Choroid plexus epithelial cell (primary cell): ENCODE measurements around the gene NANP.

Source experiments
- DNase-seq: peaks from one replicate; pipeline ENCODE4 v3.0.0-alpha.2; 2010; ENCODE audit warnings: low read depth
- H3K4me3 ChIP-seq: 2 replicates; pipeline ENCODE4 v1.5.1; 2011; ENCODE audit warnings: low read depth, mild to moderate bottlenecking, control low read depth, low read length, moderate library complexity
- TF ChIP-seq, protein P1 (sequence below): conservative IDR thresholded peaks from 2 replicates; pipeline ENCODE4 v1.5.1; 2011; ENCODE audit warnings: low read depth, mild to moderate bottlenecking, control low read depth, inconsistent platforms, low read length, moderate library complexity

NANP gene

GRCh38 chr20:25576783-25577530 is 46.9 kb downstream of the NANP start:
- TF ChIP-seq, protein P1, sequence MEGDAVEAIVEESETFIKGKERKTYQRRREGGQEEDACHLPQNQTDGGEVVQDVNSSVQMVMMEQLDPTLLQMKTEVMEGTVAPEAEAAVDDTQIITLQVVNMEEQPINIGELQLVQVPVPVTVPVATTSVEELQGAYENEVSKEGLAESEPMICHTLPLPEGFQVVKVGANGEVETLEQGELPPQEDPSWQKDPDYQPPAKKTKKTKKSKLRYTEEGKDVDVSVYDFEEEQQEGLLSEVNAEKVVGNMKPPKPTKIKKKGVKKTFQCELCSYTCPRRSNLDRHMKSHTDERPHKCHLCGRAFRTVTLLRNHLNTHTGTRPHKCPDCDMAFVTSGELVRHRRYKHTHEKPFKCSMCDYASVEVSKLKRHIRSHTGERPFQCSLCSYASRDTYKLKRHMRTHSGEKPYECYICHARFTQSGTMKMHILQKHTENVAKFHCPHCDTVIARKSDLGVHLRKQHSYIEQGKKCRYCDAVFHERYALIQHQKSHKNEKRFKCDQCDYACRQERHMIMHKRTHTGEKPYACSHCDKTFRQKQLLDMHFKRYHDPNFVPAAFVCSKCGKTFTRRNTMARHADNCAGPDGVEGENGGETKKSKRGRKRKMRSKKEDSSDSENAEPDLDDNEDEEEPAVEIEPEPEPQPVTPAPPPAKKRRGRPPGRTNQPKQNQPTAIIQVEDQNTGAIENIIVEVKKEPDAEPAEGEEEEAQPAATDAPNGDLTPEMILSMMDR, result no peak
- H3K4me3 ChIP-seq, result no peak overlapping the region
- no peak for DNase-seq

- DNase-seq, result peak; percentile 79
- TF ChIP-seq, protein P1, result peak; percentile 72
- H3K4me3 ChIP-seq, result no peak overlapping the region
Measured at GRCh38 chr20:25574411-25574810, 49.4 kb downstream of the NANP start.

DNA sequence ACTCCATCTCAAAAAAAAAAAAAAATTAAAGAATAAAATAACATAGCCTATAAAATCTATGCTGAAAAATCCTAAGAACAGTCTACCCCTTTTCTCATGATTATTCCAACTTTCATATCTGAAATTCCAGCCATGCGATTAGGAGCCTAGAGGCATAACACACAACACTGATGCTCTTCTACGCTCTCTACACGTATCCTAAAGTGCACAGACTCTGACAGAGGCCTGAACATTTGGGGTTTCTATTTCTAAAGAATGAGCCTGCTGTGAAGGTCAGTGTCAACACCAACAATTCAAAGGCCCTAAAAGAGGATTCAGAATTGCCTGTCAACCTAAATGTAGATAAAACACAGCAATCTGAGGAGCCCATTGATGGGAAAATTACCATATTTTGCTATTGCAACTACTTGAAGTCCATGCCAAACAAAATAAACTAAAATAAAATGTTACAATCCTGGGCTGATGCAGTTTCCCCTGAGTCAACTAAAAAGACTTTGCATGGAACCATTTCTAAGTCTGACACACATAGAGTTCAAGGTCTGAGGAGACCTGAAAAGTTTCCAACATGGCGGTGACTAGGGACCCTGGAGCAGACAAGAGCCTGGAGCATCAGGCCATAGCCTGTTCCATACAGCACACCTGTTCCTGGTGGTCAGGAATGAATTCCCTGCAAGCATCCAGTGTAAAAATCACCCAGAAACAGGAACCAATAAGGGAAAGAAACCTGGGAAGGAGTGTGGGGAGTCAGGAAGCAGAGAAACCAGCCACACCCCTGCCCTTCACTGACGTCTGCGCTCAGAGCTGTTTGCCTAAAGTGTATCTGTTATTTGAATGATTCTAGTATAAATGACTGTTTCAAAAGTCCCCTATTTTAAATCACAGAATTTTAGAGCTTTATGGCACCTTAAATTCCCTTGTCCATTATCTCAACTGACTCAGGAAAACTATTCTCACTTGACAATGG is 50.2 kb downstream of the NANP start:
- H3K4me3 ChIP-seq, result no peak overlapping the region
- peak; percentile 95 for DNase-seq
- TF ChIP-seq, protein P1, result no peak

DNA sequence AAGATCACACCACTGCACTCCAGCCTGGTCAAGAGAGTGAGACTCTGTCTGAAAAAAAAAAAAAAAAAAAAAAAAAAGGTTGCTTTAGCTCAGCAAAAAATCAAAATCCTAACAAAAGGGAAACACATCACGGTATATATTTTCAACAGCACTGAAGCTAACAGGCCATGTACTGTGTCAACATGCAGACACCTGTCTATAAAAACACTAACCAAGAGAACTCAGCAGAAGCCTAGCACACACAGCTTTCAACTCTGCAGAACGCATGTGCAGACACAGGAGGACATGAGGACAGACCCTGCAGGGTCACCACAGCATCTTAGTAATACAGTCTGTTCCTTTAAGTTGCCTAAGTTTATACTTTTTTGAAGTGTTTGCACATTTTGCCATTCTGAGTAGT is 52.0 kb downstream of the NANP start:
- H3K4me3 ChIP-seq, result no peak overlapping the region
- TF ChIP-seq, protein P1, result no peak
- DNase-seq, result no peak

DNA sequence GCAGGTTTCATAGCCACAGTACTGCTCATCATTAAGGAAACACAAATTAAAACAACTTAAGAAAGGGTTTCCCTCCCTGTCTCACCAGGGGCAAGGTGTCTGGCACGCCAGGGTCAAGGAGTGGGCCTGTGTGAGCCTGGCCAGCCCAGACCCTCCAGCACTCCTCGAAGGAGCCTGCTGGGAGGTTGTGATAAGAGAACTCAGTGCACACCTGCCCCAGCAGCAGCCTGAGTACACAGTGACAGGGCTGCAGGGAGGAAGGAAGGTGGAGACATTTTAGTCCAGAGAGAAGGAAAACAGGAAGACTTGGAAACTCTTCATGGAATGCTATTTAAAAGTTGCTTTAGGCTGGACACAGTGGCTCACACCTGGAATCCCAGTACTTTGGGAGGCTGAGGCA is 52.6 kb downstream of the NANP start:
- no peak for DNase-seq
- TF ChIP-seq, protein P1, result no peak
- H3K4me3 ChIP-seq, result no peak overlapping the region

DNA sequence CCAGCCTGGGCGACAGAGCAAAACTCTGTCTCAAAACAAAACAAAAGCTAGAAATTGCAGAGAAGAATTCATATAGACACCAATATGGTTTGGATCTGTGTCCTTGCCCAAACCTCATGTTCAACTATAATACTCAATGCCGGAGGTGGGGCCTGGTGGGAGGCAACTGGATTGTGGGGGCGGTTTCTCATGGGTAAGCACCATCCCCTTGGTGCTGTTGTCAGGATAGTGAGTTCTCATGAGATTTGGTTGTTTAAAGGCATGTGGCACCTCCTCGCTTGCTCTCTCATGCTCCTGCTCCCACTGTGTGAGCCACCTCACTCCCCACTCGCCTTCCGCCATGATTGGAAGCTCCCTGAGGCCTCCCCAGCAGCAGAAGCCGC is 53.7 kb downstream of the NANP start:
- TF ChIP-seq, protein P1, result no peak
- no peak overlapping the region for H3K4me3 ChIP-seq
- no peak for DNase-seq
